IMR-90 (cell line): ENCODE measurements around the gene ALS2. TPM values are rescaled to one million over a fixed set of nuclear protein-coding genes. Genes with fewer than 3 reads are reported as not detected.

Source experiments
- ATAC-seq: fragments of 200-7000 bp; cut with Tn5 transposase; 2 replicates; pipeline ENCODE4 v1.9.1; 2020; ENCODE audit warnings: low read depth, mild to moderate bottlenecking, moderate library complexity
- BruUV-seq: library from RNA; stranded (reverse); fragments of 400-500 nt; replicated peaks from 2 replicates; lab custom pipeline; 2021; lab: Mats Ljungman, UMichigan
- CTCF ChIA-PET: fragments of 300-600 bp; formaldehyde crosslinking; extraction: SDS; loops from one replicate; lab custom pipeline; 2021; ENCODE audit warnings: antibody characterized with exemption; lab: Yijun Ruan, JAX
- POLR2A ChIA-PET: fragments of 300-600 bp; sonication (Branson Sonifier 250); formaldehyde crosslinking; loops from one replicate; lab custom pipeline; 2022; ENCODE audit warnings: antibody characterized with exemption; ENCODE audit not compliant: unreplicated experiment; lab: Charles Lee
- DNase-seq: peaks from one replicate; pipeline ENCODE4 v3.0.0; 2013
- H2AFZ ChIP-seq: replicated peaks from 2 replicates; pipeline ENCODE3; 2013; ENCODE audit warnings: low read length, mild to moderate bottlenecking; ENCODE audit not compliant: poor library complexity
- H2AK5ac ChIP-seq: 2 replicates; pipeline ENCODE4 v1.6.1; 2013; ENCODE audit warnings: low read depth, low read length, inconsistent platforms
- H2AK9ac ChIP-seq: replicated peaks from 2 replicates; pipeline ENCODE3; 2013; ENCODE audit warnings: mild to moderate bottlenecking, low read depth, low read length, moderate library complexity; ENCODE audit not compliant: poor library complexity
- H2BK120ac ChIP-seq: 2 replicates; pipeline ENCODE4 v1.6.1; 2013; ENCODE audit warnings: low read depth, low read length, inconsistent platforms
- H2BK15ac ChIP-seq: 3 replicates; pipeline ENCODE4 v1.6.1; 2013; ENCODE audit warnings: low read depth, low read length, inconsistent platforms
- H2BK20ac ChIP-seq: 2 replicates; pipeline ENCODE4 v1.6.1; 2013; ENCODE audit warnings: low read depth, mild to moderate bottlenecking, inconsistent platforms, low read length, moderate library complexity
- H2BK5ac ChIP-seq: 2 replicates; pipeline ENCODE4 v1.6.1; 2013; ENCODE audit warnings: mild to moderate bottlenecking, low read depth, low read length, inconsistent platforms; ENCODE audit not compliant: poor library complexity, severe bottlenecking
- H3K14ac ChIP-seq: replicated peaks from 2 replicates; pipeline ENCODE4 v1.6.1; 2013; ENCODE audit warnings: low read depth, low read length, inconsistent platforms
- H3K18ac ChIP-seq: 2 replicates; pipeline ENCODE4 v1.6.1; 2013; ENCODE audit warnings: low read depth, low read length, control low read depth
- H3K23ac ChIP-seq: 2 replicates; pipeline ENCODE4 v1.6.1; 2013; ENCODE audit warnings: low read depth, low read length, inconsistent platforms
- H3K27ac ChIP-seq: 2 replicates; pipeline ENCODE4 v1.5.1; 2013; ENCODE audit warnings: mild to moderate bottlenecking, control low read depth, low read length; ENCODE audit not compliant: insufficient read depth
- H3K27me3 ChIP-seq: 2 replicates; pipeline ENCODE4 v1.6.1; 2013; ENCODE audit warnings: low read length; ENCODE audit not compliant: control insufficient read depth, insufficient read depth
- H3K36me3 ChIP-seq: 2 replicates; pipeline ENCODE4 v1.6.1; 2013; ENCODE audit warnings: low read length, mixed read lengths; ENCODE audit not compliant: control insufficient read depth, insufficient read depth
- H3K4ac ChIP-seq: 2 replicates; pipeline ENCODE4 v1.6.1; 2013; ENCODE audit warnings: low read depth, low read length, inconsistent platforms
- H3K4me1 ChIP-seq: 2 replicates; pipeline ENCODE4 v1.6.1; 2013; ENCODE audit warnings: low read length, mixed read lengths; ENCODE audit not compliant: control insufficient read depth, insufficient read depth
- H3K4me2 ChIP-seq: 2 replicates; pipeline ENCODE4 v1.6.1; 2013; ENCODE audit warnings: low read depth, mild to moderate bottlenecking, control low read depth, low read length, moderate library complexity
- H3K4me3 ChIP-seq: 2 replicates; pipeline ENCODE4 v1.5.1; 2013; ENCODE audit warnings: low read depth, mild to moderate bottlenecking, control low read depth, low read length, moderate library complexity; ENCODE audit not compliant: insufficient read depth
- H3K56ac ChIP-seq: 2 replicates; pipeline ENCODE4 v1.6.1; 2013; ENCODE audit warnings: low read length, inconsistent platforms; ENCODE audit not compliant: insufficient read depth; ENCODE audit errors: extremely low read depth
- H3K79me1 ChIP-seq, 2 experiments: 2 replicates each; pipeline ENCODE4 v1.6.1; 2013; ENCODE audit warnings: low read length in 2 of 2, inconsistent platforms in 1 of 2, low read depth in 1 of 2
- H3K9ac ChIP-seq: 2 replicates; pipeline ENCODE4 v1.6.1; 2013; ENCODE audit warnings: low read depth, low read length, control low read depth
- H3K9me1 ChIP-seq: 2 replicates; pipeline ENCODE4 v1.6.1; 2013; ENCODE audit warnings: low read length, inconsistent platforms; ENCODE audit not compliant: insufficient read depth
- H3K9me3 ChIP-seq: 2 replicates; pipeline ENCODE4 v1.6.1; 2013; ENCODE audit warnings: low read length; ENCODE audit not compliant: control insufficient read depth, insufficient read depth
- H4K20me1 ChIP-seq: 2 replicates; pipeline ENCODE4 v1.6.1; 2013; ENCODE audit warnings: low read length, inconsistent platforms; ENCODE audit not compliant: insufficient read depth
- H4K5ac ChIP-seq: 2 replicates; pipeline ENCODE4 v1.6.1; 2013; ENCODE audit warnings: mild to moderate bottlenecking, low read depth, low read length, control low read depth
- H4K8ac ChIP-seq, 2 experiments: 2 replicates each; pipeline ENCODE4 v1.6.1; 2013; ENCODE audit warnings: low read depth in 2 of 2, low read length in 2 of 2, control low read depth in 1 of 2, inconsistent platforms in 1 of 2
- H4K91ac ChIP-seq: 2 replicates; pipeline ENCODE4 v1.6.1; 2013; ENCODE audit warnings: low read depth, low read length, inconsistent platforms; ENCODE audit not compliant: insufficient read depth
- CEBPB ChIP-seq: IDR thresholded peaks from 2 replicates; pipeline ENCODE4 v1.6.1; 2012; ENCODE audit warnings: low read depth, low read length, improper control_type of control experiment
- FOS ChIP-seq: fragments of 150-350 bp; IDR thresholded peaks from 2 replicates; pipeline ENCODE4 v1.6.1; 2016; ENCODE audit warnings: low read depth, low read length
- MAZ ChIP-seq: IDR thresholded peaks from 2 replicates; pipeline ENCODE4 v1.6.1; 2012; ENCODE audit warnings: low read depth, mild to moderate bottlenecking, low read length, improper control_type of control experiment, moderate library complexity, borderline replicate concordance
- MXI1 ChIP-seq: IDR thresholded peaks from 2 replicates; pipeline ENCODE4 v1.6.1; 2012; ENCODE audit warnings: low read depth, mild to moderate bottlenecking, low read length, moderate library complexity, borderline replicate concordance
- RAD21 ChIP-seq: IDR thresholded peaks from 2 replicates; pipeline ENCODE4 v1.6.1; 2012; ENCODE audit warnings: low read length, improper control_type of control experiment
- WGBS, 2 experiments: methylation state at CpG; one replicate each; pipeline versions ENCODE4 v1.1.5 to v1.1.7; 2013; ENCODE audit warnings: missing lambda C conversion rate in 2 of 2; ENCODE audit not compliant: insufficient read length in 1 of 2; ENCODE audit errors: extremely low coverage in 2 of 2; 5-methylcytosine and 5-hydroxymethylcytosine counted together
- dilution Hi-C: fragments of 300-500 bp; cut with HindIII; formaldehyde crosslinking; loops from one replicate; pipeline ENCODE4 v1.14.3; 2018; ENCODE audit warnings: low sequenced_read_pairs; ENCODE audit not compliant: unreplicated experiment
- in situ Hi-C: fragments of 300-500 bp; cut with MboI; formaldehyde crosslinking; loops from 3 replicates; pipeline ENCODE4 v1.14.3; 2019; ENCODE audit warnings: low sequenced_read_pairs, inconsistent platforms, mixed read lengths
- intact Hi-C: fragments of 100-400 bp; cut with micrococcal nuclease; formaldehyde crosslinking; loops from 2 replicates; pipeline ENCODE4 v1.10.0; 2022
- polyA plus RNA-seq, 3 experiments: library from polyadenylated mRNA; depleted of rRNA; stranded (reverse); fragments of >200 nt; gene quantifications; 2 replicates each; pipeline ENCODE4 v1.2.3, GENCODE V29; 2012; ENCODE audit warnings: low replicate concordance in 1 of 3
- total RNA-seq: library from RNA; depleted of rRNA; stranded (reverse); fragments of >200 nt; gene quantifications from 2 replicates; pipeline ENCODE4 v1.2.3, GENCODE V29; 2012
- TF ChIP-seq, protein P1 (sequence below): conservative IDR thresholded peaks from 2 replicates; pipeline ENCODE4 v1.5.1; 2012; ENCODE audit warnings: mild to moderate bottlenecking, low read depth, low read length, improper control_type of control experiment

Gene ALS2
- total and polyA plus RNA-seq, 2 of the 4 experiments (the other 2 are of a cell fraction), result 14.4 to 42.3 TPM

DNA sequence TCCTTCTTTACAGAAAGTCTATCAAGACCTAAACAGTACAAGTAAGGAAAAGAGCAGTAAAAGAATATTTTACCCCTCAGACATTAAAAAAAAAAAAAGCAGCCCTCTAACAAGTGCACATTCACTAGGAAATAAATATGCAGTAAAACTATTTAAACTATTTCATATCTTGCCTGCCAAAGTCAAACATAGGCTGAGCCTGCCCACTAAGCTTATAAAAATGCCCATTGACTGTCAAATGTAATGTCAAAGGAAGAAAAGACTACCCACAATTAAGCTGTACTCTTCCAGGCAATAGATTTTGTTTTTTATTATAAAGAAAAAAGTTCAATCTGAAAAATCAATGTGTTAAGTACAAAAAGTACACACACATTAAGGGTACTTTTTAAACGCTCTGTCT, 11.8 kb downstream of the ALS2 start:
- CTCF ChIA-PET, result interaction anchor here (0.6 kb wide), 1 partner anchor 9 kb away, joined by 3 read pairs; no protein-coding TSS in a partner anchor
- peaks cover 12% of the 10 kb centered on the region; the same call in 1 of the 2 replicates for H4K20me1 ChIP-seq

More for the DNA sequence above, 11.8 kb downstream of the ALS2 start:
- in situ Hi-C loops, result no loop called here
- WGBS, 2 experiments, result no CpG with 5 or more reads among the region's 1 CpG
- Histone ChIP-seq H3K27me3 (no peaks in the 10 kb centered on the region), H3K27ac (no peak overlapping the region), H3K4ac (no peak overlapping the region), H2BK20ac (no peak overlapping the region), H2AFZ (no peak overlapping the region), H3K23ac (no peak overlapping the region), H2BK15ac (no peak overlapping the region), H3K9me3 (no peaks in the 10 kb centered on the region), H4K8ac (no peak overlapping the region), H3K14ac (no peak overlapping the region), H2BK5ac (peak overlapping the region; percentile 38), H3K9me1 (peaks cover 10% of the 10 kb centered on the region), H3K56ac (no peak overlapping the region), H4K91ac (no peak overlapping the region), H2AK9ac (no peak overlapping the region), H3K79me1 (peaks cover 27 to 48% of the 10 kb centered on the region in 2 experiments), H4K5ac (no peak overlapping the region), H2AK5ac (0 out of 2 replicates have a peak overlapping the region, but pooled peaks have one; percentile 7), H3K4me3 (no peak overlapping the region), H3K9ac (no peak overlapping the region), H3K36me3 (peaks cover 5% of the 10 kb centered on the region), H2BK120ac (no peak overlapping the region), H3K4me1 (peaks cover 5% of the 10 kb centered on the region; the same call in 1 of the 2 replicates), H3K4me2 (peak overlapping the region; percentile 65; the same call in 1 of the 2 replicates), H3K18ac (no peak overlapping the region)
- dilution Hi-C loops, result no loop called here
- DNase-seq, result peak; percentile 62
- TF ChIP-seq MAZ (no peak), CEBPB (no peak), FOS (no peak), MXI1 (no peak), RAD21 (no peak)
- TF ChIP-seq, protein P1, sequence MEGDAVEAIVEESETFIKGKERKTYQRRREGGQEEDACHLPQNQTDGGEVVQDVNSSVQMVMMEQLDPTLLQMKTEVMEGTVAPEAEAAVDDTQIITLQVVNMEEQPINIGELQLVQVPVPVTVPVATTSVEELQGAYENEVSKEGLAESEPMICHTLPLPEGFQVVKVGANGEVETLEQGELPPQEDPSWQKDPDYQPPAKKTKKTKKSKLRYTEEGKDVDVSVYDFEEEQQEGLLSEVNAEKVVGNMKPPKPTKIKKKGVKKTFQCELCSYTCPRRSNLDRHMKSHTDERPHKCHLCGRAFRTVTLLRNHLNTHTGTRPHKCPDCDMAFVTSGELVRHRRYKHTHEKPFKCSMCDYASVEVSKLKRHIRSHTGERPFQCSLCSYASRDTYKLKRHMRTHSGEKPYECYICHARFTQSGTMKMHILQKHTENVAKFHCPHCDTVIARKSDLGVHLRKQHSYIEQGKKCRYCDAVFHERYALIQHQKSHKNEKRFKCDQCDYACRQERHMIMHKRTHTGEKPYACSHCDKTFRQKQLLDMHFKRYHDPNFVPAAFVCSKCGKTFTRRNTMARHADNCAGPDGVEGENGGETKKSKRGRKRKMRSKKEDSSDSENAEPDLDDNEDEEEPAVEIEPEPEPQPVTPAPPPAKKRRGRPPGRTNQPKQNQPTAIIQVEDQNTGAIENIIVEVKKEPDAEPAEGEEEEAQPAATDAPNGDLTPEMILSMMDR, result no peak
- intact Hi-C loops, result no loop called here
- POLR2A ChIA-PET, result interaction anchor here (1.3 kb wide), 1 partner anchor 11 kb away, joined by 4 read pairs; the partner anchor contains the start of gene ALS2
- peak; percentile 88 for ATAC-seq
- no TSS peak for BruUV-seq
